ENCODE measurements around the gene PDGFD. TPM values are rescaled to one million over a fixed set of nuclear protein-coding genes. Genes with fewer than 3 reads are reported as not detected.
A peak's percentile ranks its signal among the peaks of the same experiment; 100 is the strongest.

The PDGFD gene
- total RNA-seq, 1 donor: 8.3 TPM

- DNase-seq (ENCODE audit: low read depth in 2 of 3, low spot score in 2 of 3): no peak
Observed at GRCh38 chr11:104096900-104097299, 67.0 kb downstream of the PDGFD start.

- no peak for DNase-seq (ENCODE audit: low read depth in 2 of 3, low spot score in 2 of 3)
Observed at GRCh38 chr11:104095791-104096190, 68.2 kb downstream of the PDGFD start.

- DNase-seq (ENCODE audit: low read depth in 2 of 3, low spot score in 2 of 3): no peak
Observed at GRCh38 chr11:104094576-104094975, 69.4 kb downstream of the PDGFD start.

GRCh38 chr11:104093426-104094280 is 70.3 kb downstream of the PDGFD start:
- no peak for DNase-seq (ENCODE audit: low read depth in 2 of 3, low spot score in 2 of 3)

- DNase-seq (ENCODE audit: low read depth in 2 of 3, low spot score in 2 of 3): no peak
Observed at GRCh38 chr11:104092744-104093143, 71.2 kb downstream of the PDGFD start.

- no peak for DNase-seq (ENCODE audit: low read depth in 2 of 3, low spot score in 2 of 3)
Observed at GRCh38 chr11:104091281-104092096, 72.5 kb downstream of the PDGFD start.

- no peak for DNase-seq (ENCODE audit: low read depth in 2 of 3, low spot score in 2 of 3)
Observed at GRCh38 chr11:104090767-104091166, 73.2 kb downstream of the PDGFD start.

GRCh38 chr11:104089481-104089880 is 74.5 kb downstream of the PDGFD start:
- no peak for DNase-seq (ENCODE audit: low read depth in 2 of 3, low spot score in 2 of 3)

- DNase-seq (ENCODE audit: low read depth in 2 of 3, low spot score in 2 of 3): no peak
Observed at GRCh38 chr11:104086621-104087020, 77.3 kb downstream of the PDGFD start.

- no peak for DNase-seq (ENCODE audit: low read depth in 2 of 3, low spot score in 2 of 3)
Observed at GRCh38 chr11:104078995-104079394, 85.0 kb downstream of the PDGFD start.

GRCh38 chr11:104078245-104078644 is 85.7 kb downstream of the PDGFD start:
- DNase-seq (ENCODE audit: low read depth in 2 of 3, low spot score in 2 of 3): peak in 1 of 3 donors; percentile 21

GRCh38 chr11:104076455-104076854 is 87.5 kb downstream of the PDGFD start:
- DNase-seq (ENCODE audit: low read depth in 2 of 3, low spot score in 2 of 3): no peak

GRCh38 chr11:104075706-104076105 is 88.2 kb downstream of the PDGFD start:
- DNase-seq (ENCODE audit: low read depth in 2 of 3, low spot score in 2 of 3): peak in 1 of 3 donors; percentile 34

GRCh38 chr11:104075091-104075490 is 88.9 kb downstream of the PDGFD start:
- DNase-seq (ENCODE audit: low read depth in 2 of 3, low spot score in 2 of 3): no peak

- DNase-seq (ENCODE audit: low read depth in 2 of 3, low spot score in 2 of 3): peak in 2 of 3 donors; percentile 77 to 92
Observed at GRCh38 chr11:104073950-104074705, 89.8 kb downstream of the PDGFD start.

- no peak for DNase-seq (ENCODE audit: low read depth in 2 of 3, low spot score in 2 of 3)
Observed at GRCh38 chr11:104067534-104067933, 96.4 kb downstream of the PDGFD start.

GRCh38 chr11:104064034-104064630 is 99.8 kb downstream of the PDGFD start:
- no peak for DNase-seq (ENCODE audit: low read depth in 2 of 3, low spot score in 2 of 3)

- DNase-seq (ENCODE audit: low read depth in 2 of 3, low spot score in 2 of 3): no peak
Observed at GRCh38 chr11:104061853-104062521, 102.0 kb downstream of the PDGFD start.

- DNase-seq (ENCODE audit: low read depth in 2 of 3, low spot score in 2 of 3): peak in 1 of 3 donors; percentile 12
Observed at GRCh38 chr11:104060820-104061219, 103.1 kb downstream of the PDGFD start.
